Measurements from ENCODE around the gene WHRN. TPM values are rescaled to one million over a fixed set of nuclear protein-coding genes. Genes with fewer than 3 reads are reported as not detected.

The WHRN gene
- total RNA-seq, 2 experiments from 2014 or later: 0.19 to 2.1 TPM

GRCh38 chr9:114474425-114474824, 30.8 kb downstream of the WHRN start:
- no peaks in the 10 kb centered on the region for H4K20me1 ChIP-seq (ENCODE audit: insufficient read depth, low read length)
- POLR2A ChIA-PET: interaction anchor here (0.9 to 1.4 kb wide), 2 partner anchors 12 to 264 kb away, joined by 3 to 4 read pairs; no protein-coding TSS in a partner anchor
- no peak overlapping the region for H3K4me2 ChIP-seq (ENCODE audit: low read length)
- intact Hi-C loops (cut with micrococcal nuclease; ENCODE audit: unreplicated experiment): no loop called here
- H3K4me3 ChIP-seq (ENCODE audit: low read depth, low read length, poor library complexity, severe bottlenecking): no peak overlapping the region
- no TSS peak for BruUV-seq (replicated peaks)
- no peaks in the 10 kb centered on the region for H3K4me1 ChIP-seq (ENCODE audit: insufficient read depth, low read length, poor library complexity, severe bottlenecking)
- H3K9me2 ChIP-seq (ENCODE audit: insufficient read depth, low read length): no peaks in the 10 kb centered on the region
- no peak overlapping the region for H2AFZ ChIP-seq (ENCODE audit: low read length)
- no peak for DNase-seq (ENCODE audit: low spot score)
- no peak overlapping the region for H3K27ac ChIP-seq (ENCODE audit: low read depth, low read length, poor library complexity, severe bottlenecking)
- no peaks in the 10 kb centered on the region for H3K36me3 ChIP-seq (ENCODE audit: insufficient read depth, low read length)
- no peaks in the 10 kb centered on the region for H3K79me2 ChIP-seq (ENCODE audit: insufficient read depth, low read depth, low read length)
- TF ChIP-seq, protein P1, sequence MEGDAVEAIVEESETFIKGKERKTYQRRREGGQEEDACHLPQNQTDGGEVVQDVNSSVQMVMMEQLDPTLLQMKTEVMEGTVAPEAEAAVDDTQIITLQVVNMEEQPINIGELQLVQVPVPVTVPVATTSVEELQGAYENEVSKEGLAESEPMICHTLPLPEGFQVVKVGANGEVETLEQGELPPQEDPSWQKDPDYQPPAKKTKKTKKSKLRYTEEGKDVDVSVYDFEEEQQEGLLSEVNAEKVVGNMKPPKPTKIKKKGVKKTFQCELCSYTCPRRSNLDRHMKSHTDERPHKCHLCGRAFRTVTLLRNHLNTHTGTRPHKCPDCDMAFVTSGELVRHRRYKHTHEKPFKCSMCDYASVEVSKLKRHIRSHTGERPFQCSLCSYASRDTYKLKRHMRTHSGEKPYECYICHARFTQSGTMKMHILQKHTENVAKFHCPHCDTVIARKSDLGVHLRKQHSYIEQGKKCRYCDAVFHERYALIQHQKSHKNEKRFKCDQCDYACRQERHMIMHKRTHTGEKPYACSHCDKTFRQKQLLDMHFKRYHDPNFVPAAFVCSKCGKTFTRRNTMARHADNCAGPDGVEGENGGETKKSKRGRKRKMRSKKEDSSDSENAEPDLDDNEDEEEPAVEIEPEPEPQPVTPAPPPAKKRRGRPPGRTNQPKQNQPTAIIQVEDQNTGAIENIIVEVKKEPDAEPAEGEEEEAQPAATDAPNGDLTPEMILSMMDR (conservative IDR thresholded peaks at IDR 0.05; ENCODE audit: low read length): no peak
- TF ChIP-seq EZH2phosphoT487 (IDR thresholded peaks at IDR 0.05; ENCODE audit: borderline replicate concordance, low read depth, low read length): no peak
- CTCF ChIA-PET (ENCODE audit: unreplicated experiment): interaction anchor here (0.6 kb wide), 1 partner anchor 35 kb away, joined by 3 read pairs; no protein-coding TSS in a partner anchor
- H3K9me3 ChIP-seq (ENCODE audit: low read length): no peaks in the 10 kb centered on the region

DNA sequence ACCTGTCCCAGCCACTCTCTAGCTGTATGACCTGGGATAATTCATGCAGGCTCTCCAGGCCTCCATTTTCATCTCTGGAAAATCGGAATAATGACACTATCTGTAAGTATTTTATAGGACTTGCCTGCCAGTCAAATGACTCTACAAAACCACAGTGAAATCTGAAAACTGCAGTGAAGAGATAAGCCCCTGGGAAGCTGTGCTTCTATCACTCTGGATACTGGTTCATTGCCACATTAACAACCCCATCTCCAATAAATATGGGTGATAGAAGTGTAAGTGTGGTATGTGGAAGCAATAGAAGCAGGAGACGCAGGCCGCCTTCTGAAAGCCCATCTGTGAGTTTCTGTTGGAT, 31.8 kb downstream of the WHRN start:
- H3K4me3 ChIP-seq (ENCODE audit: low read depth, low read length, poor library complexity, severe bottlenecking): no peak overlapping the region
- no TSS peak for BruUV-seq (replicated peaks)
- no peaks in the 10 kb centered on the region for H4K20me1 ChIP-seq (ENCODE audit: insufficient read depth, low read length)
- CTCF ChIA-PET (ENCODE audit: unreplicated experiment): no interaction called here
- H3K9me2 ChIP-seq (ENCODE audit: insufficient read depth, low read length): no peaks in the 10 kb centered on the region
- H3K4me1 ChIP-seq (ENCODE audit: insufficient read depth, low read length, poor library complexity, severe bottlenecking): no peaks in the 10 kb centered on the region
- H3K9me3 ChIP-seq (ENCODE audit: low read length): no peaks in the 10 kb centered on the region
- TF ChIP-seq EZH2phosphoT487 (IDR thresholded peaks at IDR 0.05; ENCODE audit: borderline replicate concordance, low read depth, low read length): no peak
- TF ChIP-seq, protein P1 (conservative IDR thresholded peaks at IDR 0.05; ENCODE audit: low read length): no peak
- no peak overlapping the region for H3K27ac ChIP-seq (ENCODE audit: low read depth, low read length, poor library complexity, severe bottlenecking)
- no peaks in the 10 kb centered on the region for H3K36me3 ChIP-seq (ENCODE audit: insufficient read depth, low read length)
- no peaks in the 10 kb centered on the region for H3K79me2 ChIP-seq (ENCODE audit: insufficient read depth, low read depth, low read length)
- H2AFZ ChIP-seq (ENCODE audit: low read length): no peak overlapping the region
- no peak overlapping the region for H3K4me2 ChIP-seq (ENCODE audit: low read length)
- intact Hi-C loops (cut with micrococcal nuclease; ENCODE audit: unreplicated experiment): no loop called here
- POLR2A ChIA-PET: no interaction called here
- no peak for DNase-seq (ENCODE audit: low spot score)

- H3K9me3 ChIP-seq (ENCODE audit: low read length): no peaks in the 10 kb centered on the region
- no TSS peak for BruUV-seq (replicated peaks)
- H3K36me3 ChIP-seq (ENCODE audit: insufficient read depth, low read length): no peaks in the 10 kb centered on the region
- no peaks in the 10 kb centered on the region for H4K20me1 ChIP-seq (ENCODE audit: insufficient read depth, low read length)
- TF ChIP-seq EZH2phosphoT487 (IDR thresholded peaks at IDR 0.05; ENCODE audit: borderline replicate concordance, low read depth, low read length): no peak
- TF ChIP-seq, protein P1 (conservative IDR thresholded peaks at IDR 0.05; ENCODE audit: low read length): no peak
- POLR2A ChIA-PET: no interaction called here
- H3K4me2 ChIP-seq (ENCODE audit: low read length): no peak overlapping the region
- CTCF ChIA-PET (ENCODE audit: unreplicated experiment): no interaction called here
- no peak for DNase-seq (ENCODE audit: low spot score)
- H3K79me2 ChIP-seq (ENCODE audit: insufficient read depth, low read depth, low read length): no peaks in the 10 kb centered on the region
- no peak overlapping the region for H2AFZ ChIP-seq (ENCODE audit: low read length)
- H3K4me3 ChIP-seq (ENCODE audit: low read depth, low read length, poor library complexity, severe bottlenecking): no peak overlapping the region
- H3K9me2 ChIP-seq (ENCODE audit: insufficient read depth, low read length): no peaks in the 10 kb centered on the region
- H3K27ac ChIP-seq (ENCODE audit: low read depth, low read length, poor library complexity, severe bottlenecking): no peak overlapping the region
- no peaks in the 10 kb centered on the region for H3K4me1 ChIP-seq (ENCODE audit: insufficient read depth, low read length, poor library complexity, severe bottlenecking)
- intact Hi-C loops (cut with micrococcal nuclease; ENCODE audit: unreplicated experiment): no loop called here
These were observed 32.4 kb downstream of the WHRN start for GRCh38 chr9:114472765-114473446.

All from OCI-LY7 (cell line).